Effector memory CD4-positive, alpha-beta T cell (primary cell): ENCODE data around the gene STIMATE.

Source experiments
- DNase-seq, 3 donors: peaks; one replicate each; pipeline ENCODE4 v3.0.0-alpha.2; 2020
- H3K27ac ChIP-seq: 2 replicates; pipeline ENCODE4 v1.7.0; 2013; ENCODE audit warnings: mild to moderate bottlenecking, low read length, moderate library complexity; ENCODE audit not compliant: insufficient read depth, poor library complexity, severe bottlenecking
- H3K27me3 ChIP-seq: replicated peaks from 2 replicates; pipeline ENCODE4 v1.7.0; 2013; ENCODE audit warnings: mild to moderate bottlenecking, low read length; ENCODE audit not compliant: insufficient read depth, control insufficient read depth, poor library complexity, severe bottlenecking
- H3K36me3 ChIP-seq: 2 replicates; pipeline ENCODE4 v1.7.0; 2013; ENCODE audit warnings: mild to moderate bottlenecking, low read length, moderate library complexity; ENCODE audit not compliant: control insufficient read depth, insufficient read depth
- H3K4me1 ChIP-seq: 2 replicates; pipeline ENCODE4 v1.7.0; 2013; ENCODE audit warnings: low read length, mild to moderate bottlenecking; ENCODE audit not compliant: control insufficient read depth, insufficient read depth, poor library complexity, severe bottlenecking
- H3K4me3 ChIP-seq: 2 replicates; pipeline ENCODE4 v1.7.0; 2013; ENCODE audit warnings: low read length, low read depth, mild to moderate bottlenecking; ENCODE audit not compliant: insufficient read depth, poor library complexity, severe bottlenecking
- H3K9me3 ChIP-seq: 2 replicates; pipeline ENCODE4 v1.7.0; 2013; ENCODE audit warnings: mild to moderate bottlenecking, low read length, moderate library complexity; ENCODE audit not compliant: control insufficient read depth

The STIMATE gene

GRCh38 chr3:52920841-52921240, 23.5 kb upstream of the STIMATE start:
- Histone ChIP-seq H3K27ac (no peak overlapping the region), H3K4me3 (no peak overlapping the region), H3K36me3 (peaks cover 67% of the 10 kb centered on the region), H3K9me3 (no peaks in the 10 kb centered on the region), H3K4me1 (no peaks in the 10 kb centered on the region), H3K27me3 (no peaks in the 10 kb centered on the region)
- no peak for DNase-seq

DNA sequence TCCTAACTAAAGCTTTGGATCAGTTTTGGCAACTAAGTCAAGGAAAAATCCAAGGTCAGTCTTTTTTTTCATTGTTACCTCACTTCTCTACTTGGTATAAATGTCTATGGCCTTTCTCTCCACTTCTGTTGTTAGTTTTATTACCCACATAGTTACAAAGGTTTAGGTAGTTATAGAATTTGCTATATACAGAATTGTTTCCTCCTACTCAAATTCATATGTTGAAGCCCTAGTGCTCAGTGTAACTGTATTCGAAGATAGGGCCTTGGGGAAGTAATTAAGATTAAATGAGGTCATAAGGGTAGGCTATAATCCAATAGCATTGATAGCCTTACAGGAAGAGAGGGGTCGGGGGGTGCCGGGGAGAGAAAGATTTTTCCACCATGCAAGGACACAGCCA, 19.7 kb upstream of the STIMATE start:
- DNase-seq = no peak
- H3K27me3 ChIP-seq = no peaks in the 10 kb centered on the region
- H3K27ac ChIP-seq = no peak overlapping the region
- H3K36me3 ChIP-seq = peaks cover 86% of the 10 kb centered on the region
- H3K4me3 ChIP-seq = no peak overlapping the region
- no peaks in the 10 kb centered on the region for H3K9me3 ChIP-seq
- H3K4me1 ChIP-seq = no peaks in the 10 kb centered on the region

DNA sequence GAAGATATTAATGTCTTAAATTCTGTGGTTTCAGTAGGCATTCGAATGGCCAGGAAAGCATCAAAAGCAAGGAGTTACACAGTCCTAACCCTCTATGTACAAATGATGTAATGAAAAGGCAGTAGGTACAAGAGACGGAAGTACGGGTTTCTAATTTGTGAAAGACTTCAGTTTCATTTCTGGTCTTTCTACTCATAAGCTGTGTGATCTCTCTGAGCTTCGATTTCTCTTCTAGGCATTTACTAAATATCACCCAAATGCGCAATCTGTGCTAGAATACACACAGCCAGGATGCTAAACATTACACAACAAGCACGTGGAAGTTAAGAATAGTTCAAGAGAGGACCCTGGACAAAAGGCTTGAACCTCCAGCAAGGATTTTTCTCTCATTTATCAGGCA, 17.9 kb upstream of the STIMATE start:
- no peak overlapping the region for H3K27ac ChIP-seq
- H3K4me1 ChIP-seq = no peaks in the 10 kb centered on the region
- H3K4me3 ChIP-seq = no peak overlapping the region
- H3K9me3 ChIP-seq = no peaks in the 10 kb centered on the region
- H3K27me3 ChIP-seq = no peaks in the 10 kb centered on the region
- peaks cover 83% of the 10 kb centered on the region for H3K36me3 ChIP-seq
- no peak for DNase-seq

DNA sequence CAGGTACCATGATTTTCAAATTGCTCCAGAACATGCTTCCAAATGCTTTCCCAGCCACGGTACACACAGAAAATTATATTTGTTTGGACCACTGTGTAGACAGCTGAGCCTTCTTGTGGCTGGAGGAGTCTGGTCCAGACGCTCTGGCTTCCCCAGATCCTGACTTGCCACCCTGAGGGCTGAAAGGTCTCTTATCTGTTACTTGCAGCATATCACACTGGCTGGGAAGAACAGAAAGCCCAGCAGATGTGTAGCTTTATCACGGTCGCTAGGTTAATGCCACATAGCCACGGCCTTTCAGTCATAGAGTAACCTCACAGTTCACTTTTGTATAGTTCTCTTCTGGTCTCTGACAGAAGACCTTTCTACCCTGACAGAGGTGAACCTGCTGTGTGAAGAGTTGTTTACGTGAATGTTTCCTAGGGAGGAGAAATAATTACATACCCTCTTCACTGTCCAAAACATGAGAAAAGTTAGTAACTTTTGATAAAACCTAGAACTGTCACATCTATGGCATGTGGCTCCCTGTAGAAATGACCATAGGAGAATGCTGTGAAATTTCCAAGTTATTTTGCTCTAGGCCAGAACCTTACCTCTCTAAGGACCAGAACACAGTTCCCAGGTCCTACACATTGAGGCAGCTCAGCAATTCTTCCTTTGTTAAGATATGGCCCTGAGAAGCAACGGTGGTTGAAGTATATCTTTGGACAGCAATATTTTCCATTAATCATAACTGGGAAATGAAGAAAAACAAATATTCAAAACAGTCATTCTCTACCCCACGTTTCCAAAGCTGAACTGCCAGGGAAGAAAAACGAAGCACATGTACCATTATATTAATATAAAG, 15.8 kb upstream of the STIMATE start:
- DNase-seq = no peak

DNA sequence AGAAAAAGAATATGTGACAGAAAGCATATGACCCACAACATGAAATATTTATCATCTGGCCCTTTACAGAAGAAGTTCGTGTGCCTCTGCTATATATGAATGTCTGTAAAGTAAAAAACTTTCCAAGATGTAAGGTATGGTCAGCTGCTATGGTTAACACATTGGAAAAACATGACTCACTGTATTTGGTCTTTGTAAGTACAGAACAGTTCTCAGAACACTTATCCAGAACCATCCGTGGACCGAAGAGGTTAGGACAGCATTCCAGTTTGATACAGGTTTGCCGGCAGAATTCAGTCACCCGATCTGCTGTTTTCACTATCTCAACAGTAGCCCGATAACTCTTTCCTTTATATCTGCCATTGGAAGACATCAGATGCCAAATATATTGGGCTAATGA, 13.5 kb upstream of the STIMATE start:
- Histone ChIP-seq H3K36me3 (peaks cover 73% of the 10 kb centered on the region), H3K27me3 (no peaks in the 10 kb centered on the region), H3K27ac (no peak overlapping the region), H3K9me3 (no peaks in the 10 kb centered on the region), H3K4me1 (no peaks in the 10 kb centered on the region), H3K4me3 (no peak overlapping the region)
- no peak for DNase-seq

More for the DNA sequence above, 15.8 kb upstream of the STIMATE start:
- no peaks in the 10 kb centered on the region for H3K27me3 ChIP-seq
- no peak overlapping the region for H3K4me3 ChIP-seq
- H3K9me3 ChIP-seq = no peaks in the 10 kb centered on the region
- no peak overlapping the region for H3K27ac ChIP-seq
- peaks cover 81% of the 10 kb centered on the region for H3K36me3 ChIP-seq
- H3K4me1 ChIP-seq = no peaks in the 10 kb centered on the region

DNA sequence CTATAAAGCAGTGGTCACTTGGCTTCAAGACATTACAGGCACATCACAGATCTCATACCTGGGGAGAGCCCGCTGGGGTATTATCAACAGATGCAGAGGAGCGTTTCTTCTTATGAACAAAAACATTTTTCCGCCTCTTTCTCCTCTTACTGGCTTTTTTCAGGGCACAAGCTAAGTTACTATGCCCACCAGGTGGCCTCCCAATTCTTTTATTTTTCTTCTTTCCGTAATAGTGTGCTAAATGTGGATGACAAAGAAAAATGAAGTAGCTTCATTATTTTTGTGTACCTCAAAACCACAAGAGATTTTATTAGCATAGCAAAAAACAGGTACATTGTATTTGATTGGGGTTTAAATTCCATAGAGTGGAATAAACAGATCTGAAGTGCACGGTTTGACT, 10.1 kb upstream of the STIMATE start:
- Histone ChIP-seq H3K27ac (no peak overlapping the region), H3K9me3 (no peaks in the 10 kb centered on the region), H3K36me3 (peaks cover 65% of the 10 kb centered on the region), H3K4me1 (no peaks in the 10 kb centered on the region), H3K27me3 (no peaks in the 10 kb centered on the region), H3K4me3 (no peak overlapping the region)
- no peak for DNase-seq

GRCh38 chr3:52904552-52904951, 7.2 kb upstream of the STIMATE start:
- H3K36me3 ChIP-seq = peaks cover 39% of the 10 kb centered on the region
- H3K27me3 ChIP-seq = no peaks in the 10 kb centered on the region
- no peaks in the 10 kb centered on the region for H3K4me1 ChIP-seq
- no peak for DNase-seq
- no peak overlapping the region for H3K27ac ChIP-seq
- H3K4me3 ChIP-seq = no peak overlapping the region
- H3K9me3 ChIP-seq = no peaks in the 10 kb centered on the region

GRCh38 chr3:52904000-52904399, 6.7 kb upstream of the STIMATE start:
- no peak overlapping the region for H3K27ac ChIP-seq
- H3K4me1 ChIP-seq = no peaks in the 10 kb centered on the region
- H3K9me3 ChIP-seq = no peaks in the 10 kb centered on the region
- no peak for DNase-seq
- H3K36me3 ChIP-seq = peaks cover 33% of the 10 kb centered on the region
- H3K4me3 ChIP-seq = no peak overlapping the region
- H3K27me3 ChIP-seq = no peaks in the 10 kb centered on the region

GRCh38 chr3:52896613-52897012, 735 bp downstream of the STIMATE start:
- no peaks in the 10 kb centered on the region for H3K36me3 ChIP-seq
- H3K9me3 ChIP-seq = no peaks in the 10 kb centered on the region
- H3K27me3 ChIP-seq = no peaks in the 10 kb centered on the region
- peaks cover 37% of the 10 kb centered on the region for H3K4me1 ChIP-seq
- DNase-seq = no peak
- H3K27ac ChIP-seq = peak overlapping the region; percentile 71
- peak overlapping the region; percentile 89 for H3K4me3 ChIP-seq

DNA sequence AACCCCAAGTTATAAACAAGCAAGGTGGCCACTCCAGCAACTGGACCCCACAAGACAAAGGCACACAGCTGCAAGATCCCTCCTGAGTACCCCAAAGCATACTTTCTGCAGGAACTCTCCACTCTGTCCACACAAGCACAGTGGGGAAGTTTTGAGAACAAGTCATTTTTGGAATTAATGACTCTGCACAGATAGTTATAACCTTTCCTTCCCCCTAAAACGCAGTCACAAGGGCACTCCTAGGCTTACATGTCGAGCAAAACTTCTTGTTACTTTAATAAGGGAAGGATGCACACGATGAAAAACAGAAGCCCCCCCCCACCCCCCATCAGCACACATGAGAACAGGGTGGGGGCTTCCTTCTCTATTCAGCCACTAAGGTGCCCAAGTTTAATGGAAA, 1.2 kb downstream of the STIMATE start:
- Histone ChIP-seq H3K27me3 (no peaks in the 10 kb centered on the region), H3K36me3 (no peaks in the 10 kb centered on the region), H3K27ac (peak overlapping the region; percentile 71), H3K4me1 (peaks cover 42% of the 10 kb centered on the region), H3K4me3 (peak overlapping the region; percentile 89), H3K9me3 (no peaks in the 10 kb centered on the region)
- no peak for DNase-seq
